Right kidney (tissue), 1 donor: ENCODE data around the gene WDPCP.
"Not testable (repeated sequence)": the region's sequence is repeated elsewhere in the genome, so short reads cannot be mapped to it uniquely, and the experiment has no call there.

Experiments
- DNase-seq: peaks from one replicate; pipeline ENCODE4 v3.0.0-alpha.2; 2016

WDPCP gene

DNA sequence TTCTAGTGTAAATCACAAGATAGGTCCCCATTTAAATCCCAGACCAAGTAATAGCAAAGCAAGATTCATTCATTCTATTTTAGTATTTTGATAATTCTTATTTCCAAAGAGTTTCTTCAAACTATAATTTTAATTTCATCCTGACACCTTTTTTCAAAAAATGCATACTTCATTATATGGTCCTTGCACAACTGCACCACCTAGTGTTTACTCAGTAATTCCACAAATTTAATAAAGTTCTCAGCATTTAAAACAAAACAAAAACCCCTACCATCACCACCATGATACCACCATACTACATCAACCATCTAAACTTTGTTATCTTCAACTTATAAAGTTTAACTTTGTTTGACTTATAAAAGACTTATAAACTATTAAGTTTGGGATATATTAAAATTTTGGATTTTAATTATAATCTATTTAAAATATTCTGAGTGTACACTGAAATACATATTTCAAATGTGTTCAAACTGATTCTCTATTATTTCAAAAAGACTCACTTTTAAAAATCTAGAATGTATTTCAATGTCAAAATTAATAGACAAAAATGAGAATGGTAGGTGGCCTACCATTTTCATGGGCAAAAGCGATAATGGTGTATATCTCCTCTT is 44.2 kb downstream of the WDPCP start:
- DNase-seq, result no peak

DNA sequence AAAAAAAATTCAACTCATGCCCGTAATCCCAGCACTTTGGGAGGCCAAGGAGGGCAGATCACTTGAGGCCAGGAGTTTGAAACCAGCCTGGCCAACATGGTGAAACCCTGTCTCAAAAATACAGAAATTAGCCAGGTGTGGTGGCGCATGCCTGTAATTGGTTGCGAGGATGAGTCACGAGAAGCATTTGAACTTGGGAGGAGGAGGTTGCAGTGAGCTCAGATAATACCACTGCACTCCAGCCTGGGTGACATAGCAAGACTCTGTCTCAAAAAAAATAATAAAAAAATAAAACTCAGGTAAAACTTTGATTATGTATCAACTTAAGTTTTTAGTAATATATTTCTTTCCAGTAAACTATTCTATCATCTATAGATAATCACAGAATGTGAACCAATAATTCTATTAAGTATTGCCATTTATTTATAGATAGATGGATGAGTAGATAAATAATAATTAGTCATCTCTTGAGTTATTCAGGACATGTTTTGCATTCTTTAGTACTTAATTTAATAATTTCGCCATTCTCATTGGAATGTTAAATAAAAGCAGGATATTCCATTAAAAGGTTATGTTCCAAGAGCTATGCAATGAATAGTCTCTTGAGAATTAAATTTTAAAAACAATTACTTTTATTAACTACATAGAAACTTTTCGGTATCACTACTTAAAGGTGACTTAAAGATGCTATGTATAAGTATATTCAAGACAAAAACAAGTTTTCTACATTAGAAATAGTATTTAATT is 48.7 kb downstream of the WDPCP start:
- DNase-seq, result no peak

DNA sequence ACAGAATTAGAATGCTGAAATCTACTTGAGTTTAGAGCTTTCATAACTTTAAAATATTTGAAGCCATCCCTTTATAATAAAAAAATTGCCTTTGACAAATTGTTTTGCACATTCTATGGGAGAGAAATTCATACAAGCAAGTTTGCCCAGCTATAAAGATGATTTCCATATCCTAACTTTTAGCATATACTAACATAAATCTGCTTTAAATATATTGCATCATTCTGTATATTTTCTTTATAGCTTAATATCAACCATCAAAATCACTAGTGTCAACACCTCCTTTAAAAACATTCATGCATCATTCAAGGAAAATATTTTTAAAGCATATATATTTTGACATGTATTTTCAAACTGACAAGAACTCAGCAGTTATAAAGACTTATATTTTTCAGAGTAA is 49.9 kb downstream of the WDPCP start:
- no peak for DNase-seq

DNA sequence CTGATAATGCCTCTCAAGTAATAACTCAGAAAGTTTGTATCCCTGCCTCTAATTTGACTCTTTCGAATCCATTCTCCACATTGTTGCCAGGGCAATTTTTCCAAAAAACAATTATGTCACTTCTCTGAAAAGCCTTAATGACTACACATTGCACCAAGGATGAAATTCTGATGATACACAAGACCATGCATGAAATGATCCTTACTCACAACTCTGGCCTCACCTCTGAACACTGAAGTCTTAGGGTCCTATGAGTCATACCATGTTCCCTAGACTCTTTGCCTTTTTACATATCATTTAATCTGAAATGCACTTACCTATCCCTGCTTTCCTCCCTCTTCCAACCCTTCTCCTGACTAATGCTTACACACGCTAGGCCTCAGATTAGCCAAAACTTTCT is 51.0 kb downstream of the WDPCP start:
- no peak for DNase-seq

DNA sequence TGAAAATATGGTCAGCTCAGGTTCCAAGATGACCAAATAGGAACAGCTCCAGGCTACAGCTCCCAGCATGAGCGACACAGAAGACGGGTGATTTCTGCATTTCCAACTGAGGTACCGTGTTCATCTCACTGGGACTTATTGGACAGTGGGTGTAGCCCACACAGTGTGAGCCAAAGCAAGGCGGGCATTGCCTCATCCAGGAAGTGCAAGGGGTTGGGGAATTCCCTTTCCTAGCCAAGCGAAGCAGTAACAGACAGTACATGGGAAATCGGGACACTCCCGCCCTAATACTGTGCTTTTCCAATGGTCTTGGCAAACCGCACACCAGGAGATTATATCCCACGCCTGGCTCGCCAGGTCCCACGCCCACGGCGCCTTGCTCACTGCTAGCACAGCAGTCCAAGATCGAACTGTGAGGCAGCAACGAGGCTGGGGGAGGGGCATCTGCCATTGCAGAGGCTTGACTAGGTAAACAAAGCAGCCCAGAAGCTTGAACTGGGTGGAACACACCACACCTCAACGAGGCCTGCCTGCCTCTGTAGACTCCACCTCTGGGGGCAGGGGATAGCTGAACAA is 57.5 kb downstream of the WDPCP start:
- no peak for DNase-seq

DNA sequence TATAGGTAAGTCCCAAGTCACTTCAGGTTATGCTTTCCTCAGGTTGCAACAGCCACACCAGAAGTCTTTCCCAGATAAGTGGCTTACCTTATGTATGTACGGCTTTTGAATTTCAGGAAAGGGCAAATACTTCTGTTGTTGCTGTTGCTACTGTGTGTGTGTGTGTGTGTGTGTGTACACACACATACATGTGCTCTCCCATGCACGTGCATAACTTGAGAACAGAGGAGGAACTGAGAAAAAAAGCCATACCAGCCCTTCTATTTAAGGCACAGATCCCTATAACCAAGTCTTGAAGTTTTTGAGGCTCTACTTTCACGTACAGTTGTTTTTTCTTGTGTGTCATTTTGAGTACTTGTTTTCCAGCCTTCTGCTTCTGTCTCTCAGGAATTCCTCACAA is 62.4 kb downstream of the WDPCP start:
- DNase-seq, result no peak

- no peak for DNase-seq
Measured at GRCh38 chr2:63522950-63523349, 65.3 kb downstream of the WDPCP start.

DNA sequence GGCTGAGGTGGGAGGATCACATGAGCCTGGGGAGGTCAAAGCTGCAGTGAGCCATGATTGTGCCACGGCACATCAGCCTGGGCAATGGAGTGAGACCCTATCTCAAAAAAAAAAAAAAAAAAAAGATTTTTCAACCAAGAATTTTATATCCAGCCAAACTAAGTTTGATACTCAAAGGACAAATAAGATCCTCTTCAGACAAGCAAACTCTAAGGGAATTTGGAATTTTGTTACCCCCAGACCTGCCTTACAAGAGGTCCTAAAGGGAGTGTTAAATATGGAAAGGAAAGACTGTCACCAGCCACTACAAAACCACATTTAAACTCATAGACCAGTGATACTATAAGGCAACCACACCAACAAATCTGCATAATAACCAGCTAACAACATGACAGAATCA is 67.5 kb downstream of the WDPCP start:
- DNase-seq, result no peak

GRCh38 chr2:63514781-63515180 is 73.5 kb downstream of the WDPCP start:
- DNase-seq, result no peak

DNA sequence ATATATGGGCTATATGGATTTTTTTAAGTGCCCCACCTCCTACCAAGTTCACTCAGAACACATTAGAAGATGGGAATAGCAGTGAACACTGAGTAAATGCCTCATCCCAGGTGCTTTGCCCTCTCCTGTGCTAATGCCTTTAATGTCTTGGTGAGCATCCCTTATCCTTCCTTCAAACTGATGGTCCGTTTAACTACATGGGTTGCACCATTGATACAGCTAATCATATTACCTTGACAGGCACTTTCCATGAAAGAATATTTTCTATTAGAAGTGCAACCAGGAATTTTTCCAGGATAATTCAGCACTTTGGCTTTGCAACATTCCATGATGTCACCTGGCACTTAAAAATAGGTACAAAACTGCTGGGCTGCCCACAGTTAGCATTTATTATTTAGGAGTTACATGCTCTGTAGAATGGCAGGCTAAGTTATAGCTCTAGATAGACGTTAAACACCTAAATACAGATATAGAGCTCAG is 74.0 kb downstream of the WDPCP start:
- no peak for DNase-seq

DNA sequence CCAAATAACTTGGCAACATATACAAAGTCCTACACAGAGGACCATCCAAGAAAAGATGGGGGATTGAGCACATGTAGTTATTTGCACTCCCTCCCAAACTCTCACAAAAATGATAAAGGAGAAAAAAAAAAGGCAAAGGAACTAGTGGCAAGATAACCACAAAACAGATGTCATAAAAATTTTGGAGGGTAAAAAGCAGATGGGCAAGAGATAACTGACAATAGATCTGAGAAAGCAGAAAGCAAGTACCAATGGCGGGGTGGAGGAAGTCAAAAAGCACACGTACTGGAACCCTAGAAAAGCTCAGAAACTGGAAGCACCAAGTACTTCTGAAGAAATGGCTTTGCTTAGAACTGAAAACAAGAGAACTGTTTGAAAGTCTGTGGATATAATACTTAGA is 82.0 kb downstream of the WDPCP start:
- DNase-seq, result no peak

DNA sequence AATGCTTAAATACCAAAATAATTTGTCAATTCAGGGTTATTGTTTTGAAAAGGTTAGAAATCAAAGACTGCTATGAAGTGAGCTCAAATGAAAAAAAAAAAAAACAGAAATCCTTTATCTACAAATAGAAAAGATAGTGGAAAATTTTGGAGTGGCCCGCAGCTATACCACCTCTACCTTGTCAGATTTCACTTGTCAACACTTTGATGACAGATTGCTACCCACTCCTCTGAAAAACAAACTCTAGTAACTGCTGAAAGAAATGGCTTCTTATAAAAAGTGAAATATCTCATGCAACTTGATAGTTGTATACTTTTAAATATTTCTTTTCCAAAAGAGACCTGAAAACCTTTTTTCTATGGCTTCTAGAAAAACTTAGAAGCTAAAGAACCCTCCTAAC is 84.5 kb downstream of the WDPCP start:
- DNase-seq, result no peak

- no peak for DNase-seq
Measured at GRCh38 chr2:63500398-63500797, 87.9 kb downstream of the WDPCP start.

DNA sequence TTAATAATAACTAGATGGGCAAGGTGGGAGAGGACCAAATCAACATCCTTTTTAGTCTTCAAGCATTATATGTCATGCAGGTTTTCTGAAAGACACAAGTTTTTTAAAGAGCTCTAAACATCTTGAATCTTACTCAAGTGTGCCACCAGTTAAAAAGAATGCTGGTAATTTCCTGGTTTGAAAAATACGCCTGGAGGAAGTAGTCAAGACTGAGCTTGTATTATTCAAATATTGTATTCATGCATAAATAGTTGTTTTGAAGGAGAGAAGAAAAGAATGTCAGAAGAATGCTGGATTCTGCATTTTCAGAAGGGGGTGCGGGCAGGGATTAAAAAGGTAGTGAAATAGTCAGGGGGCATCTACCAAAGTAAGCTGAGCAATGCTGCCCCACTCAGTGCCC is 90.7 kb downstream of the WDPCP start:
- DNase-seq, result no peak

DNA sequence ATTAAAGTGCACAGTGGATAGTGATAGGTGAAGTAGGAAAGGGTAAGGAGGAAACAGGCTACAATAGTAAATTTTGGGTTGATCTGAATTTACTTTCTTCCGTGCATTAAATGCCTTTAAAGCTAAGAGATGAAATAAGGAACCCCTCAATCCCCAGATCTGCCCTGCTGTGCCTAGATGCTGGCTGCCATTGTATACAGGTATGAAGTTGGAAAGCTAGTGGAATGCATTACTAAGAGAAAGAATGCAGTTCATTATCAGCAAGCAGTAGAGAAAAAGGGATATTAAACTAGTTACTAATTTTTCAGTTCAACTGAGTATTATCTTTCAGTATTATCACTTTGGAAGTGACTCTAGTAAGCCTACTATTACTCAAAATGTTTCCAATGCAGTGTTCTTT is 93.3 kb downstream of the WDPCP start:
- no peak for DNase-seq

DNA sequence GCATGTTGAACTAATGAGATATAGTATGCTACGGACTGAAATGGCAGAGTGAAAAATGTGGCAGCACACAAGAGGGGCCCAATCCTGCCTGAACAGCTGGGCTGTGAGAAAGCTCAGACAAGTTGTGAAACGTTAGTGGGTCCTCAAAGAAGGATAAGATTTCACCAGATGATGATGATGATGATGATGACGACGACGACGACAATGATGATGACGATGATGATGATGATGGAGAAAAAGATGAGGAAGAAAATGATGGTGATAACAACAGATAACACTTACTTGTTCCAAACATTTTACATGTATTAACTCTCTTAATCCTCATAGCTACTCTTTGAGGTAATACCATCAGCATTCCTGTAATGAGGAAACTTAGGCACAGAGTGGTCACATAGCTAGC is 94.2 kb downstream of the WDPCP start:
- no peak for DNase-seq

DNA sequence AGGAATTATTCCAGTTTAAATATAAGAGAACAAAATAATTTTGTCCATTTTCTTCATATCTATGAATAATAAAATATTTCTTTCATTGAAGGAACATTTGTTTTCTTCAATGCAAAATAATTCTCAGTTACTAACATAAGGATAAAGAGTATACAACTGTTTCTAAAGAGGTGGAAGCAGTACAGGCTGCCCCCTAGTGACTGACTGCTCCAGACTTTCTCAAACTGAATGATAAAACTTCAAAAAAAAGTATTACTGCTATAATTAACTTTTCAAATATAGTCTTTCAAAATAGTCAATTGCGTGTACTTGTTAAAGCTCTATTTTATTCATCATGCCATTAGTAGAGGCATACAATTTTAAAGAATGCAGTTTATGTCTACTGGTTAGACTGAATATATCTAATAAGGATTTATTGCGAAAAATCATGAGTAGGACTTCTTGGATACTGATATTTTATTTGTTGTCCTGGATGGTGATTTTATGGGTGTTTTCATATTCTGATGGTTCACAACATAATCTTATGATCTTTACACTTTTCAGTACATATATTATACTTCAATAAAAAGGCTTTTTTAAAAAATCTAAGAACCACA is 100.1 kb downstream of the WDPCP start:
- no peak for DNase-seq

GRCh38 chr2:63486861-63487290 is 101.4 kb downstream of the WDPCP start:
- no peak for DNase-seq

GRCh38 chr2:63484901-63485300 is 103.4 kb downstream of the WDPCP start:
- no peak for DNase-seq

DNA sequence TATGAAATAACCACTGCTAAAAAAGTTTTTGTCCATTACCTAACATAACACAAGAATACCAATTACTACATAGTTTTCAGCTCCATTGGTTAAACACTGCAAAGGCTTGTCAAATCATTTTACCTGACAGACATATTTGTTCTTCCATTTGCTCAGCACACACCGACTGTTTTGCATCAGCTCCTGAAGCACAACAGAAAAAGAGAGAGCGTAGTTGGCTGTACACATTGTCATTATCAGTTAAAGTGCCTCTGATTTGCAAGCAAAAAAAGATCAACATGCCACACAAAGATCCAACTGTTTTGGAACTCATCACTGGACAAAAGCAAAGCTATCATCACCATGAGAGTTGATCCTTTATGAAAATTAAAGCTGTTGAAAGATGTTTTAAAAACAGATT is 103.8 kb downstream of the WDPCP start:
- DNase-seq, result no peak

DNA sequence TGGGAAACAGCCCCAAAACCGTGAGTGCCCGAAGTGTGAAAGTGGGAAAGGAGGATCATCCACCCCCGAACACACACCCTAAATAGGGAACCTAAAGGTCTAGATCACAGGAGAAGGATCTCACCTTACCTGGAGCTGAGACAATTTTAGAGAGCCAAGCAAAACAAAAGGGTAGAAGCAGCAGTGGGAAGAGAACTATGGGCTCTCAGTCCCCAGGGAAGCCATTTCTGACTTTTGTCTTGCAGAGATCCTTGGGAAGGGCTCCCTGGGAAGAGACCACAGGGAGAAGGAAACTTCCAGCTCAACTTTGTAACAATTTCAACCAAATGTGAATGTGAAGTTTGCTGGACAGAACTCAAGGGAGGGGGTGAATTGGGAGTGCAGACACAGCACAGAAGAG is 110.6 kb downstream of the WDPCP start:
- DNase-seq, result no peak

- not testable (repeated sequence) for DNase-seq
Measured at GRCh38 chr2:63469313-63469712, 119.0 kb downstream of the WDPCP start.

DNA sequence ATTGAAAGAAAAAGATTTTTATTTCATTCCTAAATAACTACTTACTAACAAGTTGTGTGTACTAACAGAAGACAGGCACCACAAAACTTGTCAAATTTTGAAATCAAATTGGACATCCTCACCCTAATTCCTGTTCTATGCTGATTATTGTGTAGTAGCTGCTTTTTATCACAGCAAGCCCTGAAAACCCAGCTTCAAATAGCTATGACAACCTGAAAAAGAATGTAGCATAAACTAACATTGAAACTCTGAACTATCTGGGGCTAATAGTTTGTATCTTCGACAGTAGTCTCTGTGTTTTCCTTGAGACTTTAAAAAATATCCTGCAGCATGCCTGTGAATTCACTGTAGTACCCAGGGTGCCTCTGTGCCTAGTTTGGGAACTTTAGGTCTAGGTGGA is 122.6 kb downstream of the WDPCP start:
- no peak for DNase-seq

DNA sequence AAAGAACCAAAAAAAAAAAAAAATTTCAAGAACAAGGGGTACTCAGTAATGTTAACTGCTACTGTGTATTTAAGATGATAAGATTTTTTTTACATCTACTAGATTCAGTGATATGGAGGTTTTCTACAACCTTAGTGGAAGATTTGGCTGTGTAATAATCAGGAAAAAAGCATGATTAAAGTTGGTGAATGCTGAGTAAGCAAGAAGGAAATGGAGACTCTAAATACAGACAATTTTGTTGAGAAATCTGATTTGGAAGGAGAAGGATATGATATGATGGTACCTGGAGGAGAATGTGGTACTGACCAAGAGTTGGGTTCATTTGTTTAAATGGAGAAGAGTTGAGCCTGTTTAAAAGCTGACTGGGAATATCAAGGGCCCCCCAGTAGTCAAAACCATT is 125.1 kb downstream of the WDPCP start:
- DNase-seq, result no peak
